K562 (cell line): ENCODE results near the gene CPLX4. TPM values are rescaled to one million over a fixed set of nuclear protein-coding genes. Genes with fewer than 3 reads are reported as not detected.

Experiments used
- ARNT ChIP-seq, 2 experiments: fragments of 450-650 bp; IDR thresholded peaks; 2 replicates each; pipeline ENCODE4 v1.6.1; 2016; ENCODE audit warnings: mild to moderate bottlenecking in 1 of 2
- CEBPB ChIP-seq: fragments of 450-650 bp; IDR thresholded peaks from 2 replicates; pipeline ENCODE4 v1.6.1; 2016; ENCODE audit warnings: missing genetic modification characterization, missing compliant biosample characterization
- COPS2 ChIP-seq: fragments of 450-650 bp; conservative IDR thresholded peaks from 2 replicates; pipeline ENCODE4 v1.6.1; 2016; ENCODE audit warnings: mild to moderate bottlenecking, moderate library complexity
- ESRRA ChIP-seq: fragments of 450-650 bp; IDR thresholded peaks from 2 replicates; pipeline ENCODE4 v1.6.1; 2014; ENCODE audit warnings: low read depth, mild to moderate bottlenecking, moderate library complexity, borderline replicate concordance
- EWSR1 ChIP-seq: fragments of 450-650 bp; IDR thresholded peaks from 2 replicates; pipeline ENCODE4 v1.6.1; 2018; ENCODE audit warnings: borderline replicate concordance, mild to moderate bottlenecking, low read depth, moderate library complexity; ENCODE audit not compliant: partially characterized antibody
- KDM2B ChIP-seq: fragments of 250-450 bp; sonication (Bioruptor Pico); IDR thresholded peaks from 2 replicates; pipeline ENCODE4 v1.8.0; 2021; ENCODE audit warnings: mild to moderate bottlenecking, moderate library complexity
- MED1 ChIP-seq: sonication (generic); formaldehyde crosslinking; IDR thresholded peaks from 2 replicates; pipeline ENCODE4 v1.8.1; 2023; ENCODE audit warnings: missing genetic modification reagents, borderline replicate concordance
- POU5F1 ChIP-seq: fragments of 150-350 bp; IDR thresholded peaks from 2 replicates; pipeline ENCODE4 v1.6.1; 2014; ENCODE audit warnings: borderline replicate concordance, low read length, low read depth, mild to moderate bottlenecking; ENCODE audit not compliant: partially characterized antibody
- RAD21 ChIP-seq, 2 experiments: fragments of 250-450 bp in 1 of 2; fragments of 450-650 bp in 1 of 2; sonication (Bioruptor Pico) in 1 of 2; formaldehyde crosslinking in 1 of 2; IDR thresholded peaks in 1 of 2; conservative IDR thresholded peaks in 1 of 2; 2 replicates each; pipeline versions ENCODE4 v1.4.0 to v1.8.0; 2020 to 2022; ENCODE audit warnings: mild to moderate bottlenecking in 2 of 2, moderate library complexity in 1 of 2
- SMC3 ChIP-seq: conservative IDR thresholded peaks from 2 replicates; pipeline ENCODE4 v1.6.1; 2011; ENCODE audit warnings: low read depth, low read length, improper control_type of control experiment; ENCODE audit not compliant: insufficient read depth
- SNIP1 ChIP-seq: fragments of 450-650 bp; IDR thresholded peaks from 2 replicates; pipeline ENCODE4 v1.7.1; 2017; ENCODE audit warnings: low read depth, mild to moderate bottlenecking
- SOX6 ChIP-seq: fragments of 450-650 bp; IDR thresholded peaks from 2 replicates; pipeline ENCODE4 v1.6.1; 2014; ENCODE audit warnings: mild to moderate bottlenecking
- STAT5B ChIP-seq: fragments of 250-450 bp; sonication (Bioruptor Pico); IDR thresholded peaks from 2 replicates; pipeline ENCODE4 v1.8.0; 2021; ENCODE audit warnings: mild to moderate bottlenecking, inconsistent platforms
- TBL1XR1 ChIP-seq, 2 experiments: IDR thresholded peaks; 2 replicates each; pipeline ENCODE4 v1.6.1; 2012; ENCODE audit warnings: improper control_type of control experiment in 2 of 2, low read length in 2 of 2, mild to moderate bottlenecking in 1 of 2
- TCFL5 ChIP-seq: fragments of 250-450 bp; sonication (Bioruptor Pico); conservative IDR thresholded peaks from 2 replicates; pipeline ENCODE4 v1.6.1; 2021; ENCODE audit warnings: mild to moderate bottlenecking, moderate library complexity, matching md5 sums
- TGIF2 ChIP-seq: sonication (generic); formaldehyde crosslinking; IDR thresholded peaks from 2 replicates; pipeline ENCODE4 v1.8.1; 2022; ENCODE audit warnings: mild to moderate bottlenecking, missing genetic modification reagents, moderate library complexity
- ZFP30 ChIP-seq: fragments of 250-450 bp; sonication (Bioruptor Pico); IDR thresholded peaks from 2 replicates; pipeline ENCODE4 v1.8.0; 2022; ENCODE audit warnings: moderate library complexity, mild to moderate bottlenecking, inconsistent platforms, borderline replicate concordance
- ZNF408 ChIP-seq: fragments of 250-450 bp; sonication (Bioruptor Pico); IDR thresholded peaks from 2 replicates; pipeline ENCODE4 v1.4.0; 2020; ENCODE audit warnings: low read depth, mild to moderate bottlenecking, moderate library complexity
- ZNF57 ChIP-seq: fragments of 450-650 bp; formaldehyde crosslinking; IDR thresholded peaks from 2 replicates; pipeline ENCODE4 v1.4.0; 2020; ENCODE audit warnings: mild to moderate bottlenecking, moderate library complexity
- polyA plus RNA-seq, 8 experiments: library from polyadenylated mRNA; depleted of rRNA in 4 of 8; stranded (reverse) in 5 of 8; unstranded in 3 of 8; fragments of >200 nt; fragmentation: Nextera tagmentation in 2 of 8; fragmentation: Illumina TruSeq in 1 of 8; extraction: Ambion mirVana in 2 of 8; extraction: Trizol in 1 of 8; gene quantifications; 2 replicates each; pipeline versions ENCODE4 v1.2.1 to v1.2.3, GENCODE V29; 2011 to 2014; ENCODE audit warnings: inconsistent platforms in 1 of 8, missing spikeins in 1 of 8
- total RNA-seq, 7 experiments: library from RNA; depleted of rRNA in 6 of 7; stranded (reverse); fragments of >200 nt in 6 of 7; fragmentation: Illumina TruSeq in 2 of 7; extraction: Trizol in 2 of 7; gene quantifications; 2 replicates each; pipeline versions ENCODE4 v1.2.1 to v1.2.3, GENCODE V29; 2011 to 2021; ENCODE audit warnings: low replicate concordance in 1 of 7
- TF ChIP-seq, protein P1 (sequence below): fragments of 450-650 bp; formaldehyde crosslinking; IDR thresholded peaks from 2 replicates; pipeline ENCODE4 v1.4.0; 2022; ENCODE audit warnings: mild to moderate bottlenecking, moderate library complexity
- TF ChIP-seq, protein P2 (sequence below): fragments of 250-450 bp; sonication (Bioruptor Pico); IDR thresholded peaks from 2 replicates; pipeline ENCODE4 v1.5.0; 2021
- TF ChIP-seq, protein P3 (sequence below): sonication (generic); formaldehyde crosslinking; IDR thresholded peaks from 2 replicates; pipeline ENCODE4 v1.8.0; 2023; ENCODE audit warnings: mild to moderate bottlenecking, missing genetic modification reagents
- TF ChIP-seq, protein P4 (sequence below): fragments of 200-400 bp; formaldehyde crosslinking; IDR thresholded peaks from 2 replicates; pipeline ENCODE4 v1.6.1; 2017; ENCODE audit warnings: mild to moderate bottlenecking, low read depth, low read length, moderate library complexity
- TF ChIP-seq, protein P5 (sequence below): IDR thresholded peaks from 2 replicates; pipeline ENCODE4 v1.6.1; 2011; ENCODE audit not compliant: insufficient read length; ENCODE audit errors: extremely low read depth

CPLX4 gene
- total and polyA plus RNA-seq, 9 of the 15 experiments (the other 6 are each of a cell fraction or from before 2014, with no cell fraction given) = not detected

DNA sequence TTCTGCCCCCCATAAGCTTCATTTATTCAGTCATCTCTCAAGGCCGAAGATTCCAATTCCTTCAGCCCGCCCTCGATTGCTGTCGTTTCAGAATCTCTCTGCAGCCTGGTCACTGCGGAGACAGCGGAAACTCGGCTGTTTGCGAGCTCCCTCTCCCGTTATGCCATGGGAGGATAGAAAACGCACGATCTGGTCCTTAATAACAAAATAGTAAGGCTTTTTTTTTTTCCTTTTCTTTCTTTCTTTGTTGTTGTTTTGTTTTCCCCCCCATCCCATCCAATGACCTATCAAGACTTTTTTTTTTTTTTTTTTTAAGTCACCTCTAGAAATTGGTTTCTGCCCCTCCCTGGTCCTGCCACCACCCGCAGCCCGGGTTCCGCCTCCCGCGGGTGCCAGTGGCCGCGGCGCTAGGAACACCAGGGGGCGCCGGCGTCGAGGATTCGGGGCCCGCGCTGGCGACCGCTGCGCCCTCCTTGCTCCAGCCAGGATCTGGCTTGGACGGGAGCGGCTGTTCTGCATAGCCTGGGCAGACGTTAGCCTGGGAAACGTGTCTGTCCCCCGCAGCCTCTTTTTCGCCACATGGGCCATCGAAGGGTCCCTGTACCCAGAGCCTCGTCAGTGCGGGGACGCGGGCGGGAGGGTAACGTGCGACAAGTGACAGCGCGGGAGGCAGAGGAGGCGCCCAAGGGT lies 10.1 kb downstream of the CPLX4 start (continued):
- TF ChIP-seq ZNF57 (CRISPR knock-in tag) (no peak), STAT5B (no peak), RAD21 (CRISPR knock-in tag; conservative IDR thresholded peaks at IDR 0.05 in 1 of 2, IDR thresholded peaks at IDR 0.05 in 1 of 2) (peak; percentile 82 to 83), SMC3 (peak; percentile 72), TGIF2 (no peak), EWSR1 (no peak), ZNF408 (CRISPR knock-in tag) (no peak), ESRRA (no peak), ZFP30 (no peak), SNIP1 (no peak), SOX6 (no peak), COPS2 (no peak), MED1 (no peak), ARNT (IDR thresholded peaks at IDR 0.05) (no peak), POU5F1 (no peak), TBL1XR1 (IDR thresholded peaks at IDR 0.05; ENCODE audit: low read length in 2 of 2) (no peak), TCFL5 (no peak), KDM2B (no peak), CEBPB (no peak)
- TF ChIP-seq, protein P1, sequence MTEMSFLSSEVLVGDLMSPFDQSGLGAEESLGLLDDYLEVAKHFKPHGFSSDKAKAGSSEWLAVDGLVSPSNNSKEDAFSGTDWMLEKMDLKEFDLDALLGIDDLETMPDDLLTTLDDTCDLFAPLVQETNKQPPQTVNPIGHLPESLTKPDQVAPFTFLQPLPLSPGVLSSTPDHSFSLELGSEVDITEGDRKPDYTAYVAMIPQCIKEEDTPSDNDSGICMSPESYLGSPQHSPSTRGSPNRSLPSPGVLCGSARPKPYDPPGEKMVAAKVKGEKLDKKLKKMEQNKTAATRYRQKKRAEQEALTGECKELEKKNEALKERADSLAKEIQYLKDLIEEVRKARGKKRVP (CRISPR knock-in tag) = no peak
- TF ChIP-seq, protein P2, sequence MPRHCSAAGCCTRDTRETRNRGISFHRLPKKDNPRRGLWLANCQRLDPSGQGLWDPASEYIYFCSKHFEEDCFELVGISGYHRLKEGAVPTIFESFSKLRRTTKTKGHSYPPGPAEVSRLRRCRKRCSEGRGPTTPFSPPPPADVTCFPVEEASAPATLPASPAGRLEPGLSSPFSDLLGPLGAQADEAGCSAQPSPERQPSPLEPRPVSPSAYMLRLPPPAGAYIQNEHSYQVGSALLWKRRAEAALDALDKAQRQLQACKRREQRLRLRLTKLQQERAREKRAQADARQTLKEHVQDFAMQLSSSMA (CRISPR knock-in tag) = no peak
- TF ChIP-seq, protein P3, sequence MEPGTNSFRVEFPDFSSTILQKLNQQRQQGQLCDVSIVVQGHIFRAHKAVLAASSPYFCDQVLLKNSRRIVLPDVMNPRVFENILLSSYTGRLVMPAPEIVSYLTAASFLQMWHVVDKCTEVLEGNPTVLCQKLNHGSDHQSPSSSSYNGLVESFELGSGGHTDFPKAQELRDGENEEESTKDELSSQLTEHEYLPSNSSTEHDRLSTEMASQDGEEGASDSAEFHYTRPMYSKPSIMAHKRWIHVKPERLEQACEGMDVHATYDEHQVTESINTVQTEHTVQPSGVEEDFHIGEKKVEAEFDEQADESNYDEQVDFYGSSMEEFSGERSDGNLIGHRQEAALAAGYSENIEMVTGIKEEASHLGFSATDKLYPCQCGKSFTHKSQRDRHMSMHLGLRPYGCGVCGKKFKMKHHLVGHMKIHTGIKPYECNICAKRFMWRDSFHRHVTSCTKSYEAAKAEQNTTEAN (CRISPR knock-in tag) = no peak
- TF ChIP-seq, protein P4, sequence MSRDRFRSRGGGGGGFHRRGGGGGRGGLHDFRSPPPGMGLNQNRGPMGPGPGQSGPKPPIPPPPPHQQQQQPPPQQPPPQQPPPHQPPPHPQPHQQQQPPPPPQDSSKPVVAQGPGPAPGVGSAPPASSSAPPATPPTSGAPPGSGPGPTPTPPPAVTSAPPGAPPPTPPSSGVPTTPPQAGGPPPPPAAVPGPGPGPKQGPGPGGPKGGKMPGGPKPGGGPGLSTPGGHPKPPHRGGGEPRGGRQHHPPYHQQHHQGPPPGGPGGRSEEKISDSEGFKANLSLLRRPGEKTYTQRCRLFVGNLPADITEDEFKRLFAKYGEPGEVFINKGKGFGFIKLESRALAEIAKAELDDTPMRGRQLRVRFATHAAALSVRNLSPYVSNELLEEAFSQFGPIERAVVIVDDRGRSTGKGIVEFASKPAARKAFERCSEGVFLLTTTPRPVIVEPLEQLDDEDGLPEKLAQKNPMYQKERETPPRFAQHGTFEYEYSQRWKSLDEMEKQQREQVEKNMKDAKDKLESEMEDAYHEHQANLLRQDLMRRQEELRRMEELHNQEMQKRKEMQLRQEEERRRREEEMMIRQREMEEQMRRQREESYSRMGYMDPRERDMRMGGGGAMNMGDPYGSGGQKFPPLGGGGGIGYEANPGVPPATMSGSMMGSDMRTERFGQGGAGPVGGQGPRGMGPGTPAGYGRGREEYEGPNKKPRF = no peak
- TF ChIP-seq, protein P5, sequence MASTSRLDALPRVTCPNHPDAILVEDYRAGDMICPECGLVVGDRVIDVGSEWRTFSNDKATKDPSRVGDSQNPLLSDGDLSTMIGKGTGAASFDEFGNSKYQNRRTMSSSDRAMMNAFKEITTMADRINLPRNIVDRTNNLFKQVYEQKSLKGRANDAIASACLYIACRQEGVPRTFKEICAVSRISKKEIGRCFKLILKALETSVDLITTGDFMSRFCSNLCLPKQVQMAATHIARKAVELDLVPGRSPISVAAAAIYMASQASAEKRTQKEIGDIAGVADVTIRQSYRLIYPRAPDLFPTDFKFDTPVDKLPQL = no peak
